Tibial nerve (tissue), 3 donors: ENCODE data around the gene FAM185A.
"Not testable (repeated sequence)": the region's sequence is repeated elsewhere in the genome, so short reads cannot be mapped to it uniquely, and the experiment has no call there.

ENCODE experiments used
- CTCF ChIP-seq, 5 experiments: fragments of 200-600 bp in 3 of 5; fragments of 450-650 bp in 2 of 5; sonication (generic) in 3 of 5; IDR thresholded peaks; one replicate each; pipeline ENCODE4 v1.5.1; 2016 to 2019; ENCODE audit warnings: antibody characterized with exemption in 5 of 5, mild to moderate bottlenecking in 3 of 5, moderate library complexity in 2 of 5
- POLR2A ChIP-seq, 2 donors: fragments of 450-650 bp; IDR thresholded peaks; one replicate each; pipeline ENCODE4 v1.6.1; 2017; ENCODE audit warnings: antibody characterized with exemption in 2 of 2, mild to moderate bottlenecking in 2 of 2, moderate library complexity in 2 of 2

DNA sequence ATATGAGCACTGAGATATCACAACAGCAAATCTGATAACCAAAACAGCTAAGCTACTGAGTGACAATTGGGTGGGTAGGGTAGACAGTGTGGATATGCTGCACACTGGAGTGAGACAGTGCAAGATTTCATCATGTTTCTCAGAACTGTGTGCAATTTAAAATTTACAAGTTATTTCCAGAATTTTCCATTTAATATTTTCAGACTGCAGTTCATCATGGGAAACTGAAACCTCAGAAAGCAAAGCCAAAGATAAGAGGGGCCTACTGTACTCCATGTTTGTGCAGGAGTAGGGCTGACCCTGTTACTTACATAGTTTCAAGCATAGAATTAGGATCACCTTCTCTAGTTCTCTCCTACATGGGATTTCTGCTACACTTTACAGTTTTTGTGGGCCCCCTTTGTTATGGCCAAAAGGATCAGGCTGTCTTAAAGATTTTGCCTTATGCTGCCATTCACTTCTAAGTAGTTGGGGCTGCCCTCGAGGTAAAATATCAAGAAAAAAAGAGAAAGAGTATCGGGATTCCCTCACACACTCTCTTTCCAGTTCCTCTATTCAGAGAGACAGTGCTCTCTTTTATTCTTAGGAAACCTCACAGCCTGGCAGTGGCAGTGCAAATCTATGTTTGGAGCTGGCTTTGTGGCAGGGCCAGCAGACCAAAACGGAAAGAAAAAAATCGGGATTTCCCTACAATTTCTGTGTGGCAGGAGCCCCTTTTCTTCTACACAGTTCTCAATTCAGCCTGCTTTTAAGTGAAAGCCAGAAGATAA lies 6.6 kb upstream of the FAM185A start:
- not testable (repeated sequence) for TF ChIP-seq CTCF, POLR2A (IDR thresholded peaks at IDR 0.05)
